Erythroblast (primary cell): ENCODE results near the gene CECR2.

Experiments used
- GATA1 ChIP-seq: IDR thresholded peaks from 2 replicates; pipeline ENCODE4 v1.6.1; 2011; ENCODE audit warnings: low read depth, mild to moderate bottlenecking, control low read depth, low read length, moderate library complexity
- POLR2A ChIP-seq: IDR thresholded peaks from 2 replicates; pipeline ENCODE4 v1.6.1; 2011; ENCODE audit warnings: mild to moderate bottlenecking, low read length

- TF ChIP-seq POLR2A (no peak), GATA1 (no peak)
Measured at GRCh38 chr22:17347724-17348123, 21.5 kb upstream of the CECR2 start.
